ENCODE results near the gene CABLES1. TPM values are rescaled to one million over a fixed set of nuclear protein-coding genes. Genes with fewer than 3 reads are reported as not detected.
"Not testable (repeated sequence)": the region's sequence is repeated elsewhere in the genome, so short reads cannot be mapped to it uniquely, and the experiment has no call there.

CABLES1 gene
- total RNA-seq, 6 experiments from 2014 or later, result 7.4 to 21.5 (median 11.3) TPM

DNA sequence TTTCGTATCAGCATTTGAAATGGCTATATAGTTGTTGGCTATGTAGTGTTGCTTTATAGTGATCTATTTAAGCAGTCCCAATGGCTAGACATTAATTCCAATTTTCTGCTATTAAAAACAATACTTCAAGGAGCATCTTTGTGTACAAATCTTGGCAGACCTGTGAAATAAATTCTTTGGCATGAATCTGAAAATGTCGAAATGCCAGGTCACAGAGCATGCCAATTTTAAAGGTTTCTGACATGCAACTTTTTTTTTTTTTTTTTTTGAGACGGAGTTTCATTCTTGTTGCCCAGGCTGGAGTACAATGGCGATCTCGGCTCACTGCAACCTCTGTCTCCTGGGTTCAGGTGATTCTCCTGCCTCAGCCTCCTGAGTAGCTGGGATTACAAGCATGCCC, 26.8 kb upstream of the CABLES1 start:
- no peaks in the 10 kb centered on the region for H3K4me1 ChIP-seq
- H3K27me3 ChIP-seq, result no peaks in the 10 kb centered on the region
- DNase-seq (no peak), ATAC-seq (no peak)
- intact Hi-C loops (cut with DNase I), result no loop called here
- no peak overlapping the region for H3K4me3 ChIP-seq
- no peak overlapping the region for H3K27ac ChIP-seq
- H3K36me3 ChIP-seq, result no peaks in the 10 kb centered on the region
- TF ChIP-seq, protein P1, sequence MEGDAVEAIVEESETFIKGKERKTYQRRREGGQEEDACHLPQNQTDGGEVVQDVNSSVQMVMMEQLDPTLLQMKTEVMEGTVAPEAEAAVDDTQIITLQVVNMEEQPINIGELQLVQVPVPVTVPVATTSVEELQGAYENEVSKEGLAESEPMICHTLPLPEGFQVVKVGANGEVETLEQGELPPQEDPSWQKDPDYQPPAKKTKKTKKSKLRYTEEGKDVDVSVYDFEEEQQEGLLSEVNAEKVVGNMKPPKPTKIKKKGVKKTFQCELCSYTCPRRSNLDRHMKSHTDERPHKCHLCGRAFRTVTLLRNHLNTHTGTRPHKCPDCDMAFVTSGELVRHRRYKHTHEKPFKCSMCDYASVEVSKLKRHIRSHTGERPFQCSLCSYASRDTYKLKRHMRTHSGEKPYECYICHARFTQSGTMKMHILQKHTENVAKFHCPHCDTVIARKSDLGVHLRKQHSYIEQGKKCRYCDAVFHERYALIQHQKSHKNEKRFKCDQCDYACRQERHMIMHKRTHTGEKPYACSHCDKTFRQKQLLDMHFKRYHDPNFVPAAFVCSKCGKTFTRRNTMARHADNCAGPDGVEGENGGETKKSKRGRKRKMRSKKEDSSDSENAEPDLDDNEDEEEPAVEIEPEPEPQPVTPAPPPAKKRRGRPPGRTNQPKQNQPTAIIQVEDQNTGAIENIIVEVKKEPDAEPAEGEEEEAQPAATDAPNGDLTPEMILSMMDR (IDR thresholded peaks at IDR 0.05), result no peak
- no peak for TF ChIP-seq POLR2A (IDR thresholded peaks at IDR 0.05)
- no peaks in the 10 kb centered on the region for H3K9me3 ChIP-seq
- 42% methylated on average over 5 of the region's 5 CpGs for WGBS (ENCODE audit: insufficient coverage, low coverage, low lambda C conversion rate, missing lambda C conversion rate)

DNA sequence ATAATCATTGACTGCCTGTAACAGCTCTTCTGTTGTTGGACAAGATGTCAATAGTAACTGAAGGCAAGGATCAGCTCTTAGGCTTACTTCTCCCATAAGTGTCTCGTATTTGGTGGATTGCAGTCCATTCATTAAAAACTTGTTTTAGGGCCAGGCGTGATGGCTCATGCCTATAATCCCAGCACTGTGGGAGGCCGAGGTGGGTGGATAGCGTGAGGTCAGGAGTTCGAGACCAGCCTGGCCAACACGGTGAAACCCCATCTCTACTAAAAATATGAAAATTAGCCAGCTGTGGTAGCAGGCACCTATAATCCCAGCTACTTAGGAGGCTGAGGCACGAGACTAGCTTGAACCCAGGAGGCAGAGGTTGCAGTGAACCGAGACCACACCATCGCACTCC, 26.1 kb upstream of the CABLES1 start:
- H3K27me3 ChIP-seq; DNase-seq; H3K4me3 ChIP-seq; H3K4me1 ChIP-seq; H3K9me3 ChIP-seq; H3K36me3 ChIP-seq; ATAC-seq; H3K27ac ChIP-seq; intact Hi-C loops (cut with DNase I): not testable (repeated sequence)
- 83% methylated on average over 7 of the region's 9 CpGs for WGBS (ENCODE audit: insufficient coverage, low coverage, low lambda C conversion rate, missing lambda C conversion rate)

DNA sequence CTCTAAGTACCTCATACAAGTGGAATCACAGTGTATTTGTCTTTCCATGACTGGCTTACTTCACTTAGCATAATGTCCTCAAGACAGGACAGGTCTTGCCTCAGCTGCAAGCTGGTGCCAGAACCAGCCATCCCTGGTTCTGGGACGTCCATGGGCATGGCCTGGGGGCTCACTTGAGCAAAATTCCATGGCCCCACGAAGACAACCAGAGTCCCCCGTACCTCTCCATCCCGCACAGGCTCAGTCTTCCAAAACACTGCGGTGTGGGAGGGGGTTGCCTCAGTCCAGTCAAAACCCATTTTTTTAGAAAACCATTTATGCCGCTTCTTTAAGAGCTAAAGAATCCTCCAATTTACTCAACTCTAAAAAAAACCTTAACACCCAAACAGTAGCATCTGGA, 21.7 kb upstream of the CABLES1 start:
- no peak for TF ChIP-seq POLR2A (IDR thresholded peaks at IDR 0.05)
- TF ChIP-seq, protein P1 (IDR thresholded peaks at IDR 0.05), result no peak
- Histone ChIP-seq H3K36me3 (no peaks in the 10 kb centered on the region), H3K4me3 (no peak overlapping the region), H3K27me3 (no peaks in the 10 kb centered on the region), H3K9me3 (no peaks in the 10 kb centered on the region), H3K4me1 (peaks cover 0 to 18% (median 2%) of the 10 kb centered on the region in 4 donors), H3K27ac (no peak overlapping the region)
- intact Hi-C loops (cut with DNase I), result no loop called here
- no peak for ATAC-seq
- no peak for DNase-seq
- WGBS (ENCODE audit: insufficient coverage, low coverage, low lambda C conversion rate, missing lambda C conversion rate), result 88% methylated on average over 6 of the region's 6 CpGs

DNA sequence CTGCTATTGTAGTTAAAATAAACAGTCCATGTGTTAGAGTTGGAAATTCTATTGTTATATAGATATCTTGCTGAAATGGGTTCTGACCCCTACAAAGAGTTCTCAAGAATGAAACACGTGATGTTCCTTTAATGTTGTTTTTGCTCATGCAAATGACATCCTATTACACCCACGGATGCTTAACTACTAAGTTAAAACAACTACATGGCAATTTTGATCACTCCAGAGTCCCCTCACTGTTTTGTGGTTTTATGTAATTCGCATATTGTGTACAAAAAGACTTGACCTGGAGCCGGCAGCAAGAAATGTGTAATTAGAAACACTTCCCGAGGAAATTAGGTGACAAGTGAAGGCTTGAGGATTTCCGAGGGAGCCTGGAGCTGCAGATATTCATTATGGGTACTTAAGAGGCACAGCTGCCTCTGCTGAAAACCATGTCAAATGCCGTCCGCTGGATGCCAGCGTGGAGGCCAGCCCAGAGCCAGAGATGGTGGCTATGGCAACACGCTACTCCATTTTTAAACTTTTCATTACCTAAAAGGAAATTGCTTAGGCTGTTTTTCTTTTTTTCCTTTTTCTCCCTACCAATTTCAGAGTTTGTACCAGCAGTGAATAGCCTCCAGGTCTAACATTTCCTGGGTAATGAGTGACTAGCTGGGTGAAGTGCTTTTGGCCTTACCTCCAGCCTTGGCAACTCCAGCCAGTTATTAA, 21.0 kb upstream of the CABLES1 start:
- ATAC-seq (peak; percentile 60 to 77 (median 70)), DNase-seq (no peak)
- no peaks in the 10 kb centered on the region for H3K9me3 ChIP-seq
- no peaks in the 10 kb centered on the region for H3K36me3 ChIP-seq
- no peak for TF ChIP-seq POLR2A (IDR thresholded peaks at IDR 0.05)
- WGBS (ENCODE audit: insufficient coverage, low coverage, low lambda C conversion rate, missing lambda C conversion rate), result 15% methylated on average over 10 of the region's 10 CpGs
- no peaks in the 10 kb centered on the region for H3K27me3 ChIP-seq
- H3K4me3 ChIP-seq, result peak overlapping the region in 1 of 3 donors; percentile 19
- intact Hi-C loops (cut with DNase I), result no loop called here
- peak overlapping the region; percentile 1 to 52 (median 39) for H3K27ac ChIP-seq
- peaks cover 0 to 18% (median 2%) of the 10 kb centered on the region in 4 donors for H3K4me1 ChIP-seq

DNA sequence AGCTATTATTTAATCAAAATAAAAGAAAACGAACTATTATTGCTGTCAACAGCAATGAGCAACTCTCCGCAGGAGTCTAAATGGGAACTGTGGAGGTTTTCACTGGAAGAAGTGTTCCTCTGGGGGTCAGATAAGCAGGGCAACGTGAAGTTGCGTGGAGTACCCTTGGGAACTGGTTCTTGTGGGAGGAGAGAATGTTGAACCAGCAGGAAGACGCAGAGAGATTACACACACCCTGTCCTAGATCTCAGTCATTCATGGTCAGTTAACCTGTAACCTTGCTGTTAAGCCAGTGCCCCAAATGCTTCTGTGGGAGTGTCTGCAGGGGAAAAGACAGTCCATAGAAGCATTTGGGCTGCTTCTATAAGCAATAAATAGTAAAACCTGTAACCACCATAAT, 20.4 kb upstream of the CABLES1 start:
- intact Hi-C loops (cut with DNase I), result no loop called here
- WGBS (ENCODE audit: insufficient coverage, low coverage, low lambda C conversion rate, missing lambda C conversion rate), result 31% methylated on average over 4 of the region's 5 CpGs
- TF ChIP-seq, protein P1 (IDR thresholded peaks at IDR 0.05), result no peak
- Histone ChIP-seq H3K9me3 (no peaks in the 10 kb centered on the region), H3K4me1 (peaks cover 0 to 22% (median 2%) of the 10 kb centered on the region in 4 donors), H3K27ac (peak overlapping the region in 2 of 3 donors; percentile 39 to 52), H3K27me3 (no peaks in the 10 kb centered on the region), H3K4me3 (peak overlapping the region in 1 of 3 donors; percentile 19), H3K36me3 (no peaks in the 10 kb centered on the region)
- ATAC-seq (peak; percentile 67 to 88 (median 74)), DNase-seq (no peak)
